Measurements from ENCODE around the gene KRTAP2-3. TPM values are rescaled to one million over a fixed set of nuclear protein-coding genes. Genes with fewer than 3 reads are reported as not detected.

KRTAP2-3 gene
- total and polyA plus RNA-seq, 10 of the 15 experiments (the other 5 are each of a cell fraction or from before 2014, with no cell fraction given): not detected

DNA sequence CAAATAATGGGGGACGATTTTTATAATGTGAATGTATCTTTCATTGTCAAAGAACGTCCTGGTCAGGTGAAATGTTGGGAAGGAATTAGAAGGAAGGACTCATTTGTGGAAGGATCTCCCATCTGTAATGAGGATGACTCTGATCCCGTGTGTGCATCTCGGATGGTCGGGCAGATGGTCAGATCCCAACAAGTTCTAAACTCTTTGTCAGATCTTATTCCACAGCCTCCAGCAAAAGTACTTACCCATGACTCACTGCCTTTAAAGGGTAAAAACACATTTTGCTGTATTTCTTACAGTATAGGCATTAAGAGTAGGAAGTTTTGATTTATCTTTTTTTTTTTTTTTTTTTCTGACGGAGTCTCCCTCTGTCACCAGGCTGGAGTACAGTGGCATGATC lies 38.6 kb upstream of the KRTAP2-3 start:
- H3K27ac ChIP-seq (ENCODE audit: control insufficient read depth, insufficient read depth): no peak overlapping the region
- no peaks in the 10 kb centered on the region for H3K79me2 ChIP-seq (ENCODE audit: control insufficient read depth, insufficient read depth, low read length)
- 7% methylated on average over 5 of the region's 6 CpGs for WGBS (ENCODE audit: insufficient coverage, insufficient replicate concordance, low lambda C conversion rate, missing lambda C conversion rate)
- FAIRE-seq (no peak), ATAC-seq (no peak), DNase-seq (ENCODE audit: low read depth, low spot score) (no peak)
- ChIA-PET POLR2A (no interaction called here), CTCF (no interaction called here), SMC1A (ENCODE audit: uncharacterized antibody, unreplicated experiment) (no interaction called here), RAD21 (ENCODE audit: unreplicated experiment) (no interaction called here)
- H3K4me1 ChIP-seq (ENCODE audit: control insufficient read depth, insufficient read depth, low read length): no peaks in the 10 kb centered on the region
- H3K36me3 ChIP-seq (ENCODE audit: control insufficient read depth in 2 of 2, insufficient read depth in 2 of 2, low read length in 1 of 2): no peaks in the 10 kb centered on the region
- intact Hi-C loops (cut with micrococcal nuclease; ENCODE audit: unreplicated experiment) (no loop called here), in situ Hi-C loops (cut with MboI) (no loop called here)
- H2AFZ ChIP-seq (ENCODE audit: control insufficient read depth, low read depth, low read length): no peak overlapping the region
- no peak overlapping the region for H3K4me2 ChIP-seq (ENCODE audit: control insufficient read depth, insufficient read depth)
- H3K9me3 ChIP-seq (replicated peaks; ENCODE audit: control insufficient read depth, insufficient read depth, low read length): no peaks in the 10 kb centered on the region
- no peaks in the 10 kb centered on the region for H4K20me1 ChIP-seq (ENCODE audit: control insufficient read depth, insufficient read depth)
- BruUV-seq (replicated peaks): no TSS peak
- H3K9ac ChIP-seq (ENCODE audit: control insufficient read depth, insufficient read depth, low read length): no peak overlapping the region
- TF ChIP-seq SMC3 (IDR thresholded peaks at IDR 0.05; ENCODE audit: borderline replicate concordance, low read length) (no peak), CREB1 (IDR thresholded peaks at IDR 0.05; ENCODE audit: low read depth) (no peak), ESRRA (IDR thresholded peaks at IDR 0.05; ENCODE audit: low read length) (no peak), CUX1 (IDR thresholded peaks at IDR 0.05; ENCODE audit: insufficient replicate concordance, low read depth, low read length) (no peak), CBFB (IDR thresholded peaks at IDR 0.05; ENCODE audit: low read depth) (no peak), PAX8 (IDR thresholded peaks at IDR 0.05) (no peak), BCL11A (IDR thresholded peaks at IDR 0.05; ENCODE audit: low read depth, low read length) (no peak), SREBF1 (IDR thresholded peaks at IDR 0.05; ENCODE audit: low read length) (no peak), GABPA (IDR thresholded peaks at IDR 0.05; ENCODE audit: low read depth) (no peak), NFYA (IDR thresholded peaks at IDR 0.05; ENCODE audit: borderline replicate concordance, low read depth, low read length) (no peak)
- TF ChIP-seq, protein P1, sequence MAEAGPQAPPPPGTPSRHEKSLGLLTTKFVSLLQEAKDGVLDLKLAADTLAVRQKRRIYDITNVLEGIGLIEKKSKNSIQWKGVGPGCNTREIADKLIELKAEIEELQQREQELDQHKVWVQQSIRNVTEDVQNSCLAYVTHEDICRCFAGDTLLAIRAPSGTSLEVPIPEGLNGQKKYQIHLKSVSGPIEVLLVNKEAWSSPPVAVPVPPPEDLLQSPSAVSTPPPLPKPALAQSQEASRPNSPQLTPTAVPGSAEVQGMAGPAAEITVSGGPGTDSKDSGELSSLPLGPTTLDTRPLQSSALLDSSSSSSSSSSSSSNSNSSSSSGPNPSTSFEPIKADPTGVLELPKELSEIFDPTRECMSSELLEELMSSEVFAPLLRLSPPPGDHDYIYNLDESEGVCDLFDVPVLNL (IDR thresholded peaks at IDR 0.05; ENCODE audit: low read depth, low read length): no peak
- no peak overlapping the region for H3K4me3 ChIP-seq
- H3K27me3 ChIP-seq (replicated peaks in 1 of 2; ENCODE audit: control insufficient read depth in 2 of 2, insufficient read depth in 2 of 2, low read length in 1 of 2): no peaks in the 10 kb centered on the region; a peak in 2 of 4 replicates

All from GM12878 (cell line).